WERI-Rb-1 (cell line): ENCODE data around the gene FTL.

Experiments used
- DNase-seq: peaks from one replicate; pipeline ENCODE4 v3.0.0-alpha.2; 2020
- H3K27ac ChIP-seq: fragments of 250-450 bp; sonication (Bioruptor Pico); 2 replicates; pipeline ENCODE4 v1.5.1; 2020; ENCODE audit warnings: mild to moderate bottlenecking, moderate library complexity
- H3K27me3 ChIP-seq: fragments of 250-450 bp; sonication (Bioruptor Pico); 2 replicates; pipeline ENCODE4 v1.5.1; 2021; ENCODE audit warnings: mild to moderate bottlenecking, low read depth, moderate library complexity; ENCODE audit not compliant: insufficient read depth, severe bottlenecking
- H3K36me3 ChIP-seq: fragments of 250-450 bp; sonication (Bioruptor Pico); 2 replicates; pipeline ENCODE4 v1.5.1; 2020; ENCODE audit warnings: mild to moderate bottlenecking, moderate library complexity
- H3K4me3 ChIP-seq: 2 replicates; pipeline ENCODE4 v1.5.1; 2011; ENCODE audit warnings: low read depth, mild to moderate bottlenecking, control low read depth, low read length
- H3K9me3 ChIP-seq: fragments of 250-450 bp; sonication (Bioruptor Pico); 2 replicates; pipeline ENCODE4 v1.5.1; 2021; ENCODE audit warnings: mild to moderate bottlenecking, moderate library complexity; ENCODE audit not compliant: severe bottlenecking
- TF ChIP-seq, protein P1 (sequence below): IDR thresholded peaks from 2 replicates; pipeline ENCODE4 v1.5.1; 2011; ENCODE audit warnings: low read depth, mild to moderate bottlenecking, control low read depth, inconsistent platforms, low read length

The FTL gene

DNA sequence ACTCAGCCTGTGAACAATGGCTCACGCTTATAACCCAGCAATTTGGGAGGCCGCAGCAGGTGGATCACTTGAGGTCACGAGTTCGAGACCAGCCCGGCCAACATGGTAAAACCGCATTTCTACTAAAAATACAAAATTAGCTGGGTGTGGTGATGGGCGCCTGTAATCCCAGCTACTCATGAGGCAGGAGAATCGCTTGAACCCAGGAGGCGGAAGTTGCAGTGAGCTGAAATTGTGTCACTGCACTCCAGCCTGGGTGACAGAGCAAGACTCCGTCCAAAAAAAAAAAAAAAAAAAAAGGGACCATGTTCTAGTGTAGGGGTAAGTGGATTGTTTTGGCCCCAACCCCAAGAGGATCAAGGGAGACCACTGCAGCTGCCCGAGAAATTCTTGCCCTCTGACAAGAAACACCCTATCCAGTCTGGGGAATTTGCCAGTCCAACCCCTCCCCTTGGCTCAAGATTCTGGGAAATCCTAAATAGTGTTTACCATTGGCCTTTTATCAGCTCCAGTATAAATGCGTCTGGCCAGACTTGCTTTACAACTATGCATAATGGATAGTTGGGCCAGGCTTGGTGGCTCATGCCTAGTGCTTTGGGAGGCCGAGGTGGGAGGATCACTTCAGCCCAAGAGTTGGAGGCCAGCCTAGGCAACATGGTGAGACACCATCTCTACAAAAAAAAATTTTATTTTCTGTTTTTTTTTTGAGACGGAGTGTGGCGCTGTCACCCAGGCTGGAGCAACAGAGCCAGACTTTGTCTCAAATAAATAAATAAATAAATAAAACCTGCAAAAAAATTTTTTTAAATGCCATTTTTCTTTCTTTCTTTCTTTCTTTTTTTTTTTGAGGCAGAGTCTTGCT, 36.7 kb upstream of the FTL start:
- H3K9me3 ChIP-seq, result no peaks in the 10 kb centered on the region
- DNase-seq, result no peak
- TF ChIP-seq, protein P1, sequence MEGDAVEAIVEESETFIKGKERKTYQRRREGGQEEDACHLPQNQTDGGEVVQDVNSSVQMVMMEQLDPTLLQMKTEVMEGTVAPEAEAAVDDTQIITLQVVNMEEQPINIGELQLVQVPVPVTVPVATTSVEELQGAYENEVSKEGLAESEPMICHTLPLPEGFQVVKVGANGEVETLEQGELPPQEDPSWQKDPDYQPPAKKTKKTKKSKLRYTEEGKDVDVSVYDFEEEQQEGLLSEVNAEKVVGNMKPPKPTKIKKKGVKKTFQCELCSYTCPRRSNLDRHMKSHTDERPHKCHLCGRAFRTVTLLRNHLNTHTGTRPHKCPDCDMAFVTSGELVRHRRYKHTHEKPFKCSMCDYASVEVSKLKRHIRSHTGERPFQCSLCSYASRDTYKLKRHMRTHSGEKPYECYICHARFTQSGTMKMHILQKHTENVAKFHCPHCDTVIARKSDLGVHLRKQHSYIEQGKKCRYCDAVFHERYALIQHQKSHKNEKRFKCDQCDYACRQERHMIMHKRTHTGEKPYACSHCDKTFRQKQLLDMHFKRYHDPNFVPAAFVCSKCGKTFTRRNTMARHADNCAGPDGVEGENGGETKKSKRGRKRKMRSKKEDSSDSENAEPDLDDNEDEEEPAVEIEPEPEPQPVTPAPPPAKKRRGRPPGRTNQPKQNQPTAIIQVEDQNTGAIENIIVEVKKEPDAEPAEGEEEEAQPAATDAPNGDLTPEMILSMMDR, result no peak
- no peaks in the 10 kb centered on the region for H3K27me3 ChIP-seq
- H3K27ac ChIP-seq, result no peak overlapping the region
- H3K4me3 ChIP-seq, result no peak overlapping the region
- H3K36me3 ChIP-seq, result no peaks in the 10 kb centered on the region; the same call in 1 of the 2 replicates

DNA sequence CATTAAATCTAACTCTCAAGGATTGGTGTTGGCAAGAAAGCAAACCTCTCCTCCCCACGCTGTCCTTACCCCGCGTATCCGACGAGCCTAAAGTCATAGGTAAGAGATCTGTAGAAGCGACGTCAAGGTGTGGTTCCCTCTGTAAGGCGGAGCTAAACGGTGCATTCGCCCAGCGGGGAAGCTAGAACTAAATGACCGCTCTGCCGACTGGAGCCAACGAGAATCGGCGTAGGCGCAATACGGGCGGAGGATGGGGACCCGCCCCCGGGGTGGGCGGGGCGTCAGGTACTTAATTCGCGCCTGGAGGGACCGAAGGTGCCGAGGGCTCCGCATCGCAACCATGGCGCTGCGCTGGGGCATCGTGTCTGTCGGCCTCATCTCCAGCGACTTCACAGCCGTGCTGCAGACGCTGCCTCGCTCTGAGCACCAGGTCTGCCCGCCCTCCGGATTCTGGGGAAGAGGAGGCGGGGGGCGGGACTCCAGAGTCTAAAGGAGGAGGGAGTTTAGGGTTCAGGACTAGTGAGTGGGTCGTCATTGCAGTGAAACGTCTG, 31.7 kb upstream of the FTL start, which contains the start of gene DHDH:
Gene DHDH, plus strand, starts transcription at position 318 of the 551 bp plus-strand sequence. Its CDS starts 23 bp downstream, at position 341.
- peak; percentile 92 for DNase-seq
- H3K36me3 ChIP-seq, result no peaks in the 10 kb centered on the region
- TF ChIP-seq, protein P1, result no peak
- H3K27ac ChIP-seq, result peak within 1 kb of the TSS; percentile 24; the same call in 1 of the 2 replicates
- H3K9me3 ChIP-seq, result no peaks in the 10 kb centered on the region
- H3K27me3 ChIP-seq, result no peaks in the 10 kb centered on the region
- peak within 1 kb of the TSS; percentile 61 for H3K4me3 ChIP-seq

DNA sequence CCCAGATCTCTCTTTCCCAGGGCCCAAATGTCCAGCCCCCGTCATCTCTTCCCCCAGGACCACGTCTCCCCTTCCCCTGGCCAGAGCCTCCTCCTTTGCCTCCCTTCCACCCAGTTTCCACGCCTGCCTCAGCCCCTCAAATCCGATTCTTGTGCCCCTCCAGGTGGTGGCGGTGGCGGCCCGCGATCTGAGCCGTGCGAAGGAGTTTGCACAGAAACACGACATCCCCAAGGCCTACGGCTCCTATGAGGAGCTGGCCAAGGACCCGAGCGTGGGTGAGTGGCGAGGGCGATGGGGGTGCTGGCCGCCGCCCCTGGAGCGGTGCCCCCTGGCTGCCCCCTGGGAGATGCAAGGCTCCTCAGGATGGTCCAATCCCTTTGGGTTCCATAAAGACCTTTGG, 30.3 kb upstream of the FTL start:
- TF ChIP-seq, protein P1, result no peak
- H3K27ac ChIP-seq, result no peak overlapping the region
- no peaks in the 10 kb centered on the region for H3K27me3 ChIP-seq
- H3K36me3 ChIP-seq, result no peaks in the 10 kb centered on the region
- no peaks in the 10 kb centered on the region for H3K9me3 ChIP-seq
- H3K4me3 ChIP-seq, result no peak overlapping the region
- DNase-seq, result peak; percentile 43

DNA sequence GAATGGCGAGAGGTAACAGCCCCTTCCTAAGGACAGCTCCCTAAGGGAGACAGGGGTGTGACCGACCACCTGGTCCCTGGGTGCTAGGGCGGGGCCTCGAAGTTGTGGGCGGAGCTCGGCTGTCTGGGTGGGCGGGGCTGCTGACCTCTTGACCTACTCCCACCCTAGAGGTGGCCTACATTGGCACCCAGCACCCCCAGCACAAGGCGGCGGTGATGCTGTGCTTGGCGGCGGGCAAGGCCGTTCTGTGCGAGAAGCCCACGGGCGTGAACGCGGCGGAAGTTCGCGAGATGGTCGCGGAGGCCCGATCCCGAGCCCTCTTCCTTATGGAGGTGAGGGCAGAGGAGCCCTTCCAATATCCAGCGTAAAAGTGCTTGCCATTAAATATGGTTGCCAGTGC, 29.2 kb upstream of the FTL start:
- no peak overlapping the region for H3K4me3 ChIP-seq
- H3K36me3 ChIP-seq, result peaks cover 2% of the 10 kb centered on the region
- H3K27me3 ChIP-seq, result no peaks in the 10 kb centered on the region
- H3K9me3 ChIP-seq, result no peaks in the 10 kb centered on the region
- no peak for DNase-seq
- no peak overlapping the region for H3K27ac ChIP-seq
- TF ChIP-seq, protein P1, result no peak

DNA sequence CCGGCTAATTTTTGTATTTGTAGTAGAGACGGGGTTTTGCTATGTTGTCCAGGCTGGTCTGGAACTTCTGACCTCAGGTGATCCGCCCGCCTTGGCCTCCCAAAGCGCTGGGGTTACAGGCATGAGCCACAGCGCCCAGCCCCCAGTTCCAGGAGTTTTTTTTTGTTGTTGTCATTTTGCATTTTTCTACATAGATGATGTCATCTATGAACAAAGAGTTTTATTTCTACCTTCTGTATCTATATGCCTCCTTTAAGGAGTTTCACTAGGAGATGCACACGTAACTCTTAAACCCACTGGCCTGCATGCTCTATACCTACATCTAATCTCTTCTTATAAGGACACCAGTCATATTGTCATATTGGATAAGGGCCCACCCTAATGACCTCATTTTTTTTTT, 26.9 kb upstream of the FTL start:
- Histone ChIP-seq H3K4me3 (no peak overlapping the region), H3K27me3 (no peaks in the 10 kb centered on the region), H3K36me3 (peaks cover 4% of the 10 kb centered on the region), H3K27ac (no peak overlapping the region), H3K9me3 (no peaks in the 10 kb centered on the region)
- TF ChIP-seq, protein P1, result no peak
- no peak for DNase-seq
